ENCODE data around the gene TIGIT.

The TIGIT gene

GRCh38 chr3:114313426-114313825 lies 19.6 kb downstream of the TIGIT start:
- no peak for DNase-seq

- DNase-seq, result no peak
Measured at GRCh38 chr3:114314282-114314681, 20.5 kb downstream of the TIGIT start.

- no peak for DNase-seq
Measured at GRCh38 chr3:114318295-114318694, 24.5 kb downstream of the TIGIT start.

- DNase-seq, result no peak
Measured at GRCh38 chr3:114319453-114319852, 25.6 kb downstream of the TIGIT start.

- DNase-seq, result no peak
Measured at GRCh38 chr3:114320246-114320645, 26.4 kb downstream of the TIGIT start.

- DNase-seq, result no peak
Measured at GRCh38 chr3:114323546-114324254, 29.9 kb downstream of the TIGIT start.

GRCh38 chr3:114327665-114328064 lies 33.8 kb downstream of the TIGIT start:
- DNase-seq, result no peak

- DNase-seq, result no peak
Measured at GRCh38 chr3:114328345-114328744, 34.5 kb downstream of the TIGIT start.

- no peak for DNase-seq
Measured at GRCh38 chr3:114329823-114330222, 36.0 kb downstream of the TIGIT start.

GRCh38 chr3:114331007-114331406 lies 37.2 kb downstream of the TIGIT start:
- DNase-seq, result no peak

- DNase-seq, result no peak
Measured at GRCh38 chr3:114331710-114332109, 37.9 kb downstream of the TIGIT start.

GRCh38 chr3:114332342-114333179 lies 38.7 kb downstream of the TIGIT start:
- no peak for DNase-seq

GRCh38 chr3:114333180-114333922 lies 39.5 kb downstream of the TIGIT start:
- no peak for DNase-seq

- no peak for DNase-seq
Measured at GRCh38 chr3:114333923-114334240, 40.1 kb downstream of the TIGIT start.

GRCh38 chr3:114336122-114336697 lies 42.4 kb downstream of the TIGIT start:
- DNase-seq, result no peak

- DNase-seq, result no peak
Measured at GRCh38 chr3:114336857-114337256, 43.0 kb downstream of the TIGIT start.

GRCh38 chr3:114338651-114339357 lies 45.0 kb downstream of the TIGIT start:
- DNase-seq, result no peak

- no peak for DNase-seq
Measured at GRCh38 chr3:114344492-114344891, 50.7 kb downstream of the TIGIT start.

GRCh38 chr3:114350271-114350670 lies 56.4 kb downstream of the TIGIT start:
- no peak for DNase-seq

- no peak for DNase-seq
Measured at GRCh38 chr3:114350690-114351089, 56.9 kb downstream of the TIGIT start.

- DNase-seq, result no peak
Measured at GRCh38 chr3:114351123-114351821, 57.4 kb downstream of the TIGIT start.

GRCh38 chr3:114351822-114352145 lies 58.0 kb downstream of the TIGIT start:
- DNase-seq, result no peak
